Naive thymus-derived CD4-positive, alpha-beta T cell (primary cell): ENCODE measurements around the gene C19orf44. TPM values are rescaled to one million over a fixed set of nuclear protein-coding genes. Genes with fewer than 3 reads are reported as not detected.
"Not testable (repeated sequence)": the region's sequence is repeated elsewhere in the genome, so short reads cannot be mapped to it uniquely, and the experiment has no call there.

Source experiments
- ATAC-seq: fragments of 150-1000 bp; cut with Tn5 transposase; 2 replicates; pipeline ENCODE4 v1.10.0; 2021; ENCODE audit warnings: mild to moderate bottlenecking, moderate library complexity
- CTCF ChIA-PET: fragments of 350-600 bp; sonication (Branson Sonifier 250); formaldehyde crosslinking; loops from one replicate; lab custom pipeline; 2021; ENCODE audit warnings: antibody characterized with exemption; lab: Charles Lee
- POLR2A ChIA-PET: fragments of 350-600 bp; sonication (Branson Sonifier 250); formaldehyde crosslinking; loops from one replicate; lab custom pipeline; 2021; ENCODE audit warnings: antibody characterized with exemption, inconsistent platforms; lab: Charles Lee
- DNase-seq, 9 donors: peaks; one replicate each; pipeline versions ENCODE4 v3.0.0 to v3.0.0-alpha.2; 2020 to 2022; ENCODE audit warnings: mixed read lengths in 1 of 9
- H3K27ac ChIP-seq: one replicate; pipeline ENCODE4 v1.7.0; 2013; ENCODE audit warnings: mild to moderate bottlenecking, low read depth, low read length, moderate library complexity
- H3K27me3 ChIP-seq, 2 donors: one replicate each; pipeline ENCODE4 v1.7.0; 2013; ENCODE audit warnings: low read length in 2 of 2, mild to moderate bottlenecking in 2 of 2, moderate library complexity in 2 of 2; ENCODE audit not compliant: control insufficient read depth in 2 of 2, insufficient read depth in 2 of 2
- H3K36me3 ChIP-seq, 3 experiments: 1 replicate in 2 of 3; 2 replicates in 1 of 3; pipeline ENCODE4 v1.7.0; 2013; ENCODE audit warnings: low read length in 3 of 3, mild to moderate bottlenecking in 3 of 3, moderate library complexity in 1 of 3; ENCODE audit not compliant: insufficient read depth in 3 of 3, control insufficient read depth in 2 of 3
- H3K4me1 ChIP-seq, 2 donors: one replicate each; pipeline ENCODE4 v1.7.0; 2013; ENCODE audit warnings: low read length in 2 of 2, mild to moderate bottlenecking in 2 of 2, moderate library complexity in 1 of 2; ENCODE audit not compliant: control insufficient read depth in 2 of 2, insufficient read depth in 2 of 2
- H3K4me3 ChIP-seq: 2 replicates; pipeline ENCODE4 v1.7.0; 2013; ENCODE audit warnings: mild to moderate bottlenecking, low read length
- H3K9me3 ChIP-seq, 3 experiments: 1 replicate in 2 of 3; 2 replicates in 1 of 3; pipeline ENCODE4 v1.7.0; 2013; ENCODE audit warnings: low read length in 3 of 3; ENCODE audit not compliant: control insufficient read depth in 2 of 3
- H3K27ac Mint-ChIP-seq, 9 donors: one replicate each; pipeline ENCODE4 v1.8.0; 2020 to 2022; ENCODE audit warnings: mixed read lengths in 9 of 9, mild to moderate bottlenecking in 8 of 9, moderate library complexity in 5 of 9, inconsistent platforms in 2 of 9
- H3K27me3 Mint-ChIP-seq, 5 donors: one replicate each; pipeline ENCODE4 v1.8.0; 2021 to 2022; ENCODE audit warnings: mixed read lengths in 5 of 5, mild to moderate bottlenecking in 1 of 5
- H3K36me3 Mint-ChIP-seq, 5 donors: one replicate each; pipeline ENCODE4 v1.8.0; 2020 to 2022; ENCODE audit warnings: mixed read lengths in 5 of 5, mild to moderate bottlenecking in 3 of 5, inconsistent platforms in 1 of 5
- H3K4me1 Mint-ChIP-seq, 7 donors: one replicate each; pipeline ENCODE4 v1.8.0; 2020 to 2022; ENCODE audit warnings: mixed read lengths in 7 of 7, mild to moderate bottlenecking in 3 of 7, inconsistent platforms in 1 of 7
- H3K4me3 Mint-ChIP-seq, 10 donors: one replicate each; pipeline ENCODE4 v1.8.0; 2020 to 2022; ENCODE audit warnings: mild to moderate bottlenecking in 10 of 10, mixed read lengths in 10 of 10, moderate library complexity in 6 of 10, inconsistent platforms in 2 of 10
- H3K9me3 Mint-ChIP-seq, 11 donors: one replicate each; pipeline ENCODE4 v1.8.0; 2020 to 2022; ENCODE audit warnings: mixed read lengths in 11 of 11, mild to moderate bottlenecking in 4 of 11, inconsistent platforms in 1 of 11, moderate library complexity in 1 of 11
- intact Hi-C, 2 donors: fragments of 100-400 bp; cut with micrococcal nuclease; formaldehyde crosslinking; loops; one replicate each; pipeline ENCODE4 v1.15.1; 2023
- polyA plus RNA-seq, 2 donors: library from polyadenylated mRNA; unstranded; fragments of 300-500 nt; fragmentation: Illumina TruSeq; gene quantifications; one replicate each; pipeline ENCODE4 v1.2.3, GENCODE V29; 2021
- total RNA-seq, 6 experiments: library from RNA in 5 of 6; stranded (reverse) in 5 of 6; gene quantifications; 1 replicate in 5 of 6; 2 replicates in 1 of 6; pipeline ENCODE4 v1.2.3 and lab custom pipeline; 2021 to 2026

Gene C19orf44
- total and polyA plus RNA-seq, 7 experiments from 2014 or later: 1.3 to 6.0 (median 2.1) TPM

DNA sequence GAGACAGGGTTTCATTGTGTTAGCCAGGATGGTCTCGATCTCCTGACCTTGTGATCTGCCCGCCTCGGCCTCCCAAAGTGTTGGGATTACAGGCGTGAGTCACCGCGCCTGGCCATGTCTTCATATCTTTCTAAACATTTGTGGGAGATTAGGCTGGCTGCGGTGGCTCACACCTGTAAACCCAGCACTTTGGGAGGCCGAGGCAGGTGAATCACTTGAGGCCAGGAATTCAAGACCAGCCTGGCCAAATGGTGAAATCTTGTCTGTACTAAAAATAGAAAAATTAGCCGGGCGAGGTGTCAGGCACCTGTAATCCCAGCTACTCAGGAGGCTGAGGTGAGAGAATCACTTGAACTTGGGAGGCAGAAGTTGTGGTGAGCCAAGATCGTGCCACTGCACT, 10.0 kb downstream of the C19orf44 start:
- peaks cover 0 to 12% (median 0%) of the 10 kb centered on the region in 3 experiments for H3K36me3 ChIP-seq
- H3K27ac Mint-ChIP-seq, H3K27ac ChIP-seq, H3K4me3 Mint-ChIP-seq, H3K9me3 Mint-ChIP-seq, H3K4me1 Mint-ChIP-seq, DNase-seq, CTCF ChIA-PET, H3K27me3 Mint-ChIP-seq, H3K4me3 ChIP-seq, H3K9me3 ChIP-seq, ATAC-seq, H3K27me3 ChIP-seq, H3K4me1 ChIP-seq, intact Hi-C loops: not testable (repeated sequence)
- H3K36me3 Mint-ChIP-seq: peaks cover 0 to 22% (median 2%) of the 10 kb centered on the region in 5 donors
- POLR2A ChIA-PET: interaction anchor here (0.7 kb wide), 1 partner anchor 57 kb away, joined by 3 read pairs; no protein-coding TSS in a partner anchor

- Mint-ChIP-seq H3K9me3 (no peaks in the 10 kb centered on the region), H3K36me3 (peaks cover 0 to 21% (median under 1%) of the 10 kb centered on the region in 5 donors), H3K4me1 (no peaks in the 10 kb centered on the region), H3K27me3 (no peaks in the 10 kb centered on the region), H3K27ac (no peak overlapping the region), H3K4me3 (no peak overlapping the region)
- H3K4me1 ChIP-seq: no peaks in the 10 kb centered on the region
- POLR2A ChIA-PET: no interaction called here
- peaks cover 0 to 12% (median 0%) of the 10 kb centered on the region in 3 experiments for H3K36me3 ChIP-seq
- no peak for DNase-seq
- H3K4me3 ChIP-seq: no peak overlapping the region
- intact Hi-C loops: no loop called here
- ATAC-seq: no peak
- no peak overlapping the region for H3K27ac ChIP-seq
- no peaks in the 10 kb centered on the region for H3K9me3 ChIP-seq
- CTCF ChIA-PET: no interaction called here
- no peaks in the 10 kb centered on the region for H3K27me3 ChIP-seq
Observed at GRCh38 chr19:16506961-16507360, 10.8 kb downstream of the C19orf44 start.

- peaks cover 0 to 12% (median 0%) of the 10 kb centered on the region in 3 experiments for H3K36me3 ChIP-seq
- H3K27ac ChIP-seq: no peak overlapping the region
- Mint-ChIP-seq H3K27ac (no peak overlapping the region), H3K4me3 (no peak overlapping the region), H3K4me1 (no peaks in the 10 kb centered on the region), H3K27me3 (no peaks in the 10 kb centered on the region), H3K36me3 (peaks cover 0 to 17% (median 3%) of the 10 kb centered on the region in 5 donors), H3K9me3 (no peaks in the 10 kb centered on the region)
- no peaks in the 10 kb centered on the region for H3K27me3 ChIP-seq
- intact Hi-C loops: no loop called here
- ATAC-seq (no peak), DNase-seq (no peak)
- no peaks in the 10 kb centered on the region for H3K4me1 ChIP-seq
- no peaks in the 10 kb centered on the region for H3K9me3 ChIP-seq
- H3K4me3 ChIP-seq: no peak overlapping the region
- ChIA-PET POLR2A (no interaction called here), CTCF (interaction anchor here (0.6 to 0.7 kb wide), 2 partner anchors 53 to 706 kb away, joined by 3 to 4 read pairs; no protein-coding TSS in a partner anchor)
Observed at GRCh38 chr19:16508546-16508945, 12.4 kb downstream of the C19orf44 start.

- H3K4me1 Mint-ChIP-seq: no peaks in the 10 kb centered on the region
- peaks cover 0 to 15% (median 3%) of the 10 kb centered on the region in 5 donors for H3K36me3 Mint-ChIP-seq
- no peak overlapping the region for H3K27ac Mint-ChIP-seq
- no peak overlapping the region for H3K4me3 ChIP-seq
- H3K27me3 Mint-ChIP-seq: no peaks in the 10 kb centered on the region
- DNase-seq (no peak), ATAC-seq (no peak)
- CTCF ChIA-PET: interaction anchor here (0.6 to 0.7 kb wide), 3 partner anchors 37 to 707 kb away, joined by 3 to 4 read pairs (median 3); no protein-coding TSS in a partner anchor
- H3K4me1 ChIP-seq: no peaks in the 10 kb centered on the region
- intact Hi-C loops: no loop called here
- peaks cover 0 to 12% (median 0%) of the 10 kb centered on the region in 3 experiments for H3K36me3 ChIP-seq
- H3K9me3 ChIP-seq: no peaks in the 10 kb centered on the region
- POLR2A ChIA-PET: no interaction called here
- H3K27ac ChIP-seq: no peak overlapping the region
- H3K9me3 Mint-ChIP-seq: no peaks in the 10 kb centered on the region
- no peak overlapping the region for H3K4me3 Mint-ChIP-seq
- H3K27me3 ChIP-seq: no peaks in the 10 kb centered on the region
Observed at GRCh38 chr19:16509141-16510061, 13.2 kb downstream of the C19orf44 start.

DNA sequence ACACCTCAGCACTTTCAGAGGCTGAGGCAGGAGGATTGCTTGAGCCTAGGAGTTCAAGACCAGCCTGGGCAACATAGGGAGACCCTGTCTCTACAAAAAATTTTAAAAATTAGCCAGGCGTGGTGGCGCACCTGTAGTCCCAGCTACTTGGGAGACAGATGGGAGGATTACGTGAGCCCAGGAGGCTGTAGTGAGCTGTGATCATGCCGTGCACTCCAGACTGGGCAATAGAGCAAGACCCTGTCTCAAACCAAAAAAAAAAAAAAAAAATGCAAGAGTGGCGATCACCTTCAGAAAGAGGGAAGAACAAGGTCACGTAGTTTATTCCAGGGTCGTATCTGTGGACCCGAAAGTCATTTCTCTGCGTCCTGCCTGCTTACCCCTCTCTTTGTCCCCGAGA, 16.4 kb downstream of the C19orf44 start:
- H3K4me3 ChIP-seq, intact Hi-C loops, H3K4me1 Mint-ChIP-seq, H3K27ac Mint-ChIP-seq, POLR2A ChIA-PET, H3K27ac ChIP-seq, H3K4me3 Mint-ChIP-seq, H3K4me1 ChIP-seq, DNase-seq, H3K9me3 ChIP-seq, CTCF ChIA-PET, ATAC-seq, H3K27me3 ChIP-seq, H3K9me3 Mint-ChIP-seq, H3K27me3 Mint-ChIP-seq: not testable (repeated sequence)
- H3K36me3 ChIP-seq: peaks cover 0 to 23% (median 0%) of the 10 kb centered on the region in 3 experiments
- peaks cover 0 to 13% (median 3%) of the 10 kb centered on the region in 5 donors for H3K36me3 Mint-ChIP-seq

DNA sequence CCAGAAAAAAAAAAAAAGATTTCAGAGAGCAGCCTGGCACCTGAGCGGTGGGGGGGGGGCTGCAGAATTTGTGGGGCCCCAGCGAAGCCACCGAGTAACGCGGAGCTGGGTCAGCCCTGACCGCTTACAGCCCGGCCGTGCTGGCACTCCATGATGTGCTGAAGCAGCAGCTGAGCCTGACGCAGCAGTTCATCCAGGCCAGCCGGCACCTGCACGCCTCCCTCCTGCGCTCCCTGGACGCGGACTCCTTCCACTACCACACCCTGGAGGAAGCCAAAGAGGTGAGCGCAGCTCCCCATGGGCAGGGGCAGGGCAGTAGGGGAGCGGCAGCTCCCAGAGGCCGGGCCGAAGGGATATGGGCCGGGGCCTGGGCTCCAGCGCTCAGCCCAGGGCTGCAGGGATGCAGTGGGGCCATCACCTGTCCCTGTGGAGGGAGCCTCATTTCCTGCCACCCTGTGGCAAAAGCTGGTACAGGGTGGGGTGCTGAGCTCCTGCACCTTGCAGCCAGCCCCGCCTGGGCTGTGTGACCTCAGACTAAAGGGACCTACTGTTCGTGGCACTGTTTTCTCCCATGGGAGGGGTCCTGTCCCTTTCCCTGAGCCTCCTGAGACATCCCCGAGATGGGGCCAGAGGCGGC, 18.3 kb downstream of the C19orf44 start:
- ChIA-PET POLR2A (no interaction called here), CTCF (no interaction called here)
- Mint-ChIP-seq H3K4me1 (peaks cover 0 to 4% (median 0%) of the 10 kb centered on the region in 7 donors), H3K4me3 (no peak overlapping the region), H3K27me3 (no peaks in the 10 kb centered on the region), H3K36me3 (peaks cover 0 to 21% (median 5%) of the 10 kb centered on the region in 5 donors), H3K9me3 (no peaks in the 10 kb centered on the region), H3K27ac (no peak overlapping the region)
- Histone ChIP-seq H3K36me3 (peaks cover 0 to 37% (median 4%) of the 10 kb centered on the region in 3 experiments), H3K9me3 (no peaks in the 10 kb centered on the region), H3K4me1 (peaks cover 0 to 11% of the 10 kb centered on the region in 2 donors), H3K27me3 (no peaks in the 10 kb centered on the region), H3K4me3 (no peak overlapping the region), H3K27ac (no peak overlapping the region)
- intact Hi-C loops: no loop called here
- no peak for ATAC-seq
- DNase-seq: no peak
